ENCODE results near the gene FSD1L. TPM values are rescaled to one million over a fixed set of nuclear protein-coding genes. Genes with fewer than 3 reads are reported as not detected.
"Not testable (repeated sequence)": the region's sequence is repeated elsewhere in the genome, so short reads cannot be mapped to it uniquely, and the experiment has no call there.

Gene FSD1L
- total RNA-seq, 1 experiment from 2014 or later: 5.5 TPM

- H3K9me3 ChIP-seq (ENCODE audit: control insufficient read depth, low read depth, low read length); H4K5ac ChIP-seq (ENCODE audit: insufficient read length, low read depth, low read length); H3K79me1 ChIP-seq (ENCODE audit: insufficient read depth, low read depth, low read length, poor library complexity, severe bottlenecking); H4K8ac ChIP-seq (replicated peaks; ENCODE audit: insufficient read length, low read depth, low read length); H3K23me2 ChIP-seq (ENCODE audit: insufficient read length, low read depth, low read length, poor library complexity, severe bottlenecking); H3K4me1 ChIP-seq (ENCODE audit: insufficient read depth, low read length); H3K4me2 ChIP-seq (ENCODE audit: insufficient read depth, insufficient read length, low read length); H3K27me3 ChIP-seq (ENCODE audit: insufficient read depth, low read length); H3K27ac ChIP-seq (ENCODE audit: insufficient read length, low read depth, low read length); H3K4me3 Mint-ChIP-seq; H3K4me1 Mint-ChIP-seq; H2BK20ac ChIP-seq (ENCODE audit: low read depth, low read length, poor library complexity, severe bottlenecking); H3K56ac ChIP-seq (ENCODE audit: insufficient read length, low read depth, low read length); H3K27ac Mint-ChIP-seq; H2BK5ac ChIP-seq (ENCODE audit: insufficient read length, low read length); DNase-seq; H3K9me3 Mint-ChIP-seq; H3K23ac ChIP-seq (ENCODE audit: insufficient read length, low read depth, low read length); H3K9ac ChIP-seq (ENCODE audit: extremely low read depth, insufficient read length, low read length); H4K20me1 ChIP-seq (ENCODE audit: control insufficient read depth, insufficient read depth, insufficient read length); H2AFZ ChIP-seq (ENCODE audit: low read length); H3T11ph ChIP-seq (ENCODE audit: low read length); H2BK120ac ChIP-seq (ENCODE audit: low read depth, low read length, poor library complexity, severe bottlenecking); H3K14ac ChIP-seq (ENCODE audit: insufficient read depth, low read length); H3K27me3 Mint-ChIP-seq (ENCODE audit: low read depth); H3K18ac ChIP-seq (ENCODE audit: insufficient read length, low read depth, low read length); H3K79me2 ChIP-seq (ENCODE audit: insufficient read depth, low read length); H2BK12ac ChIP-seq (ENCODE audit: insufficient read length, low read depth, low read length); H3K4ac ChIP-seq (ENCODE audit: low read depth, low read length); H2AK5ac ChIP-seq (ENCODE audit: insufficient read length, low read length); H4K91ac ChIP-seq (ENCODE audit: insufficient read length, low read depth, low read length); H2BK15ac ChIP-seq (ENCODE audit: low read depth, low read length): not testable (repeated sequence)
- WGBS (ENCODE audit: extremely low coverage, insufficient read length, low lambda C conversion rate): no CpG with 5 or more reads among the region's 6 CpGs
- H3K36me3 Mint-ChIP-seq (ENCODE audit: insufficient read depth in 1 of 3, low read depth in 3 of 3): peaks cover 26 to 44% (median 38%) of the 10 kb centered on the region in 3 experiments
Measured at GRCh38 chr9:105520992-105521391, 73.2 kb downstream of the FSD1L start.

GRCh38 chr9:105522618-105523385 lies 75.0 kb downstream of the FSD1L start:
- not testable (repeated sequence) for H3K27ac Mint-ChIP-seq; H3K23ac ChIP-seq (ENCODE audit: insufficient read length, low read depth, low read length); H3K27ac ChIP-seq (ENCODE audit: insufficient read length, low read depth, low read length); H2AFZ ChIP-seq (ENCODE audit: low read length); H3K9ac ChIP-seq (ENCODE audit: extremely low read depth, insufficient read length, low read length); H2AK5ac ChIP-seq (ENCODE audit: insufficient read length, low read length); H3K56ac ChIP-seq (ENCODE audit: insufficient read length, low read depth, low read length); H4K20me1 ChIP-seq (ENCODE audit: control insufficient read depth, insufficient read depth, insufficient read length); H3K79me1 ChIP-seq (ENCODE audit: insufficient read depth, low read depth, low read length, poor library complexity, severe bottlenecking); H3K4me3 Mint-ChIP-seq; H2BK12ac ChIP-seq (ENCODE audit: insufficient read length, low read depth, low read length); H2BK5ac ChIP-seq (ENCODE audit: insufficient read length, low read length); H3K4me1 Mint-ChIP-seq; H3K4ac ChIP-seq (ENCODE audit: low read depth, low read length); H4K8ac ChIP-seq (replicated peaks; ENCODE audit: insufficient read length, low read depth, low read length); H3K14ac ChIP-seq (ENCODE audit: insufficient read depth, low read length); H3K4me2 ChIP-seq (ENCODE audit: insufficient read depth, insufficient read length, low read length); H4K91ac ChIP-seq (ENCODE audit: insufficient read length, low read depth, low read length); H2BK120ac ChIP-seq (ENCODE audit: low read depth, low read length, poor library complexity, severe bottlenecking); H3K23me2 ChIP-seq (ENCODE audit: insufficient read length, low read depth, low read length, poor library complexity, severe bottlenecking); H4K5ac ChIP-seq (ENCODE audit: insufficient read length, low read depth, low read length); H3K9me3 ChIP-seq (ENCODE audit: control insufficient read depth, low read depth, low read length); H3K27me3 ChIP-seq (ENCODE audit: insufficient read depth, low read length); H2BK15ac ChIP-seq (ENCODE audit: low read depth, low read length); H3K79me2 ChIP-seq (ENCODE audit: insufficient read depth, low read length); H3K9me3 Mint-ChIP-seq; H3T11ph ChIP-seq (ENCODE audit: low read length); H3K4me1 ChIP-seq (ENCODE audit: insufficient read depth, low read length); H2BK20ac ChIP-seq (ENCODE audit: low read depth, low read length, poor library complexity, severe bottlenecking); H3K27me3 Mint-ChIP-seq (ENCODE audit: low read depth); H3K18ac ChIP-seq (ENCODE audit: insufficient read length, low read depth, low read length); DNase-seq
- H3K36me3 Mint-ChIP-seq (ENCODE audit: insufficient read depth in 1 of 3, low read depth in 3 of 3): peaks cover 21 to 36% (median 33%) of the 10 kb centered on the region in 3 experiments
- WGBS (ENCODE audit: extremely low coverage, insufficient read length, low lambda C conversion rate): no CpG with 5 or more reads among the region's 10 CpGs

Measured in H9 (cell line).